ENCODE measurements around the gene HTR1D.
"Not testable (repeated sequence)": the region's sequence is repeated elsewhere in the genome, so short reads cannot be mapped to it uniquely, and the experiment has no call there.

The HTR1D gene

DNA sequence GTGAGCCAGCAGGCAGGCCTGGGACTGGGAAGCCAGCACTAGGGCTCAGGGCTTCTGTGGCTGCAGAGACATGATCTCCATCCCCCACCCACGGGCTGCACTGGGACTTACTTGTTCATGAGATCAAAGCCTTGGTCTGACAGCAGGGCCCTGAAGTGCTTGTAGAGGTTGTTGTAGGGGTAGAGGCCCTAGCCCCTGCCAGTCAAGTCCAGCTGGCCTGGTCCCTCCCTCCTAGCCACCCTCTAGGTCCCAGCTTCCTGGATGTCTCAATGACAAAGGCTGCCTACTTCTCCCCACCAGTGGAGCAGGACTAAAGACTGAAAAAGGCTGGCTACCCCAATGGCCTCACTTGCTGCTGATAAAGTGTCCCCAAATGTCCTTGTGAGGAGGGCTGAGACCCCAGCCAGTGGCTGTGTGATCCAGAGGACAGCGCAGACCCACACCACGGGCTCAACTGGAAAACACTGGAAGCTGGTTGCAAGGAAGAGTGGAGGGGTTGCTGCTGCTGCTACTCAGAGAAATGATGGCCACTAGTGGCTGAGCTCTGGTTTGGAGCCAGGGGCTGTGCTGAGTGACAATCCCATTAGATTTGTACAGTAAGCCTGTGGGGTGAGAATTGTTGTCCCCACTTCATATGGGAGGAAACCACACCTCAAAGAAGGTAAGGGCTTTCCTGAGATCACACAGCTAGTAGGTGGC, 1.4 kb downstream of the HTR1D start:
- DNase-seq: no peak

DNA sequence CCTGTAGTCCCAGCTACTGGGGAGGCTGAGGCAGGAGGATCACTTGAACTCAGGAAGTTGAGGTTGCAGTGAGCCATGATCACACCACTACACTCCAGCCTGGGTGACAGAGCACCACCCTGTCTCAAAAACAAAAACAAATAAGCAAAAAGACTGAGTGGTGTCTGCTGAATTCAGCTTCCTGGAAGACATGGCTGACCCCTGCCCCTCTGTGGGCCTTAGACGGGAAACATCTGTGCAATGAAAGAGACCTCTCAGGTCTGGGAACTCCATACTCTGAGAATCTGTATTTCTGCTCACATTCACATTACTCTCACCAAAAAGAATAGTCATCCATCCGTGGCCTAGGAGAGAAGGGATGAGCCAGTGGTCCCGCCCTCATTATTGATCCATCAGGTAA, 2.0 kb downstream of the HTR1D start:
- no peak for DNase-seq

GRCh38 chr1:23214640-23215039, 2.7 kb downstream of the HTR1D start:
- no peak for DNase-seq

GRCh38 chr1:23211955-23212354, 5.3 kb downstream of the HTR1D start:
- DNase-seq: no peak

GRCh38 chr1:23210963-23211362, 6.3 kb downstream of the HTR1D start:
- no peak for DNase-seq

DNA sequence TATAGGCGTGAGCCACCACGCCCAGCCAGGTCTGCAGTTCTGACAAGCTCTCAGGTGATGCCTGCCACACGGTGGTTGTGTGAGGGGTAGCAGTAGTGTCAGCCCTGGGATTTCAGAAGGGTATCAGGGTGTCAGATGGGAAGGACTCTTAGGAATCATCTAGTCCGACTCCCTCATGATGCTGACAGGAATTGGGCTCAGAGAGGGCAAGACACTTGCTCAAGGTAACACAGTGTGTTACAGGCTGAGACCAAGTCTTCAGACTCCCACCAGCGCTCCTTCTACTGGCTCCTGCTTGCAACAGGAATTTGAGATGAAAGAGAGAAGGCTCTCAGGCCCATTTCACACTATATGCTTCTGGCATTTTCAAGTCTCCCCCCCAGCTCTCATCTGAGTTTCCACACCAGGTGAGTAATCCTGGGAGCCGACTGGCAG, 6.9 kb downstream of the HTR1D start:
- no peak for DNase-seq

DNA sequence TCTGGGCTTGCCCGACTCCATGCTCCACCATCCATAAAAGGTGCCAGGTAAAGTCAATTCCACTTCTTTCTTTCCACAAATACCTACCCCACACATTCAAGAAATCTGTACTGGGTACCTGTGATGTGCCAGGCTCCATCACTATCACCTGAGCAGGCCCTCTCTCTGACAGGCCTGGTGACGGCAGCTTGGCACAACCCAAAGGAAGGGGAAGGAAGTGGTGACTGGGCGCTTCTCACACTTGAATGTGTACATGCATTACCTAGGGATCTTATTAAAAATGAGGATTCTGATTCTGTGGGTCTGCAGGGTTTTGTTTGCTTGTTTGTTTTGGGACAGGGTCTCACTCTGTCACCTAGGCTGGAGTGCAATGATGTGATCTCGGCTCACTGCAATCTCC, 7.5 kb downstream of the HTR1D start:
- no peak for DNase-seq

GRCh38 chr1:23208527-23208926, 8.8 kb downstream of the HTR1D start:
- no peak for DNase-seq

- not testable (repeated sequence) for DNase-seq
These were observed 9.6 kb downstream of the HTR1D start for GRCh38 chr1:23207733-23208132.

DNA sequence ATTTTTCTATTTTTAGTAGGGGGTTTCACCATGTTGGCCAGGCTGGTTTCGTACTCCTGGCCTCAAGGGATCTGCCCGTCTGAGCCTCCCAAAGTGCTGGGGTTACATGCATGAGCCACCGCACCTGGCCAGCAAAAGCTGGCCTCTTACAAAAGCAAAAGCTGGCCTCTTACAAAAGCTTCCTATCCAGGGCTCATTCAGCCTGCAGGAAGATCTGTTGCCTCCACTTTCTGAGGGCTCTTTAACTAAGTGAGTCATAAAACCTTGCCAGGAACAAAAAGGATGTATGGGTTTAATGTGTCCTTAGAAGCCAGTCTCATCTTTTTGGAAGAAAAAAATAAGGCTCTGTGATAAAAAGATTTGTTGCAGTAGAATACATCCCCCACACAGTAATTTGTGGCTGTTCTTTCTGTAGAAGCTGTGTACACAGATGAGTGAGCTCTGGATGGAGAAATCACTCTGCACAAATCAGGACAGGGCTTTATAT, 15.0 kb downstream of the HTR1D start:
- DNase-seq: no peak

DNA sequence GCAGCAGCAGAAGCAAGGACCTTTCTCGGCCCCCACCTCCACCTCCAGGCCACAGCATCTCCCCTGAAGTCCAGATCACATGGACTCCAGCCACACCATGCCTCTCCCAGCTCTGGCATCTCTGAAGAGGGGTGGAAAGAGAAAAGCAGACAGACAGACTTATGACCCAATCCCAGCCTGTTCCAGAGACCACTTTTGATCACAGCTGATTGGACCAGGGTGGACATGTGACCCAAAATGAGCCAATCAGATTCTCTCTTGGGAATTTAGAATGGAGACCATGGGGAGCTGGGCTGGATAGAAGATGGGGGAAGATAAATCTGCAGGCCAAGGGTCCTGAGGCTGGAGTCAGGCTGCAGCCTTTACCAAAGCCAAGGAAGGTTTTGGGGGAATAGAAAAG, 16.4 kb downstream of the HTR1D start:
- no peak for DNase-seq

- no peak for DNase-seq
These were observed 18.9 kb downstream of the HTR1D start for GRCh38 chr1:23198373-23198772.

DNA sequence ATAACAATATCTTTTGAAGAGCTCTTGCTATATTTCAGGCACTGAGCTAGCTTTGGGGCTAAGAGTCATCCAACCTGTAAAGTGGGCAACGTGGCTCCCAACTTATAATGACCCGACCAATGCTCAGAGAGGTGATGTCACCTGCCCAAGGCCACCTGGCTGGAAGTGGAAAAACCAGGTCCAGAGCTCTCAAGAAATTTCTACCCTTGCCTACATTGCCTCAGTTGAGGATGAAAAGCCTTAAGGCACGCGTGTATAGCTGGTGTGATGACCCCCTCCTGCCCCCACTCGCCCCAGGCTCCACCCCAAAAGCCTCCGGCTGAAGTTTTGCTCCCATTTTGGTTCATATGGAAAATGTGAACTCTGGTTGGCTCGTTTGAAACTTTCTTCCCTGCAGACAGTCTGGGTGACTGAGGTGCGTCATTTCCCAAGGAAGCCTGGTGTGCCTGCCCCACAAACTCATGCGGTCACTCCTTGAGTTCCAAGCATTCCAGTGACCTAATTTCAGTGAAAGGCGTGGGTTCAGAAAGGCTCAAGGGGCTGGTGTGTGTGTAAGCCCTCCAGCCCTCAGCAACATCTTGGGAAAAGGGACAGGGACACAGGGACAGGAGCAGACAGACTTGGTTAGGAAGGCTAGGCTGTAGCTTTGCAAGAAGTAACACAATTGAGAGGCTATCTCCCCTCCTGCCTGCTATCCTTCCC, 20.5 kb downstream of the HTR1D start:
- no peak for DNase-seq

- no peak for DNase-seq
These were observed 22.9 kb downstream of the HTR1D start for GRCh38 chr1:23194119-23194984.

- DNase-seq: no peak
These were observed 23.7 kb downstream of the HTR1D start for GRCh38 chr1:23193391-23194118.

- no peak for DNase-seq
These were observed 26.1 kb downstream of the HTR1D start for GRCh38 chr1:23191199-23191598.

- DNase-seq: not testable (repeated sequence)
These were observed 28.3 kb downstream of the HTR1D start for GRCh38 chr1:23188936-23189452.

DNA sequence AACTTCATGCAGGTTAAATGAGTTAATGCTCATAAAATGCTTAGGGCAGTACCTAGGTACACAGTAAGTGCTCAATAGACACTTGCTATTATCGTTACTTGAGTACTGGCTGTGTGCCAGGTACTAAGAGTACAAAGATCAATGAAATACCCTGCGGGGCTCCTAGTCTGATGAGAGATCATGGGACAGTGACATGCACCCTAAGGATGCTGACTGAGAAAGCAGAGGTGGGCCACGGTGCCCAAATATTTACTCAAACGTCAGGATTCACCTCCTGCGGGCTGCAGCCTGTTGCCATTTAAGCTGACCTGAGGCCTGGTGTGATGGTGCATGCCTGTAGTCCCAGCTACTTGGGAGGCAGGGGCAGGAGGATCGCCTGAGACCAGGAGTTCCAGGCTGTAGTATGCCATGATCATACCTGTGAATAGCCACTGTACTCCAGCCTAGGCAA, 28.8 kb downstream of the HTR1D start:
- DNase-seq: no peak

GRCh38 chr1:23187637-23188036, 29.7 kb downstream of the HTR1D start:
- DNase-seq: no peak

- DNase-seq: no peak
These were observed 31.9 kb downstream of the HTR1D start for GRCh38 chr1:23185381-23185780.

- DNase-seq: peak; percentile 56
These were observed 32.9 kb downstream of the HTR1D start for GRCh38 chr1:23184212-23184934.

DNA sequence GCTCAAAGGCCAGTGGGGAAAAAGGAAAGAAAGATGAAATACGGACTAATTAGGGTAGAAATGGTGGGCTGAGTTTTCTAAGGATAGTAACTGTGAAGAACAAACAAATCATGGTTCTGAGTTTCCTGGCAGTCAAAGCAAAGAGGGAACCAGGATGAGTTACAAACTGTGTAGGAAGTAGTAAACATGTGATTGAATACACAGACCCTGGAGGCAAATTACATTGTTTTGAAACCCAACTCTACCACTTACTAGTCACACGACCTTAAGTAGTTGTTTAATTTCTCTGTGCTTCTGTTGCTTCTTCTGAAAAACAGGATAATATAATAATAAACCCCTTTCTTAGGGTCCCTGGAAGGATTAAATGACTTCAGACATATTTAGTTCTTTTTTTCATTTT, 37.4 kb downstream of the HTR1D start:
- DNase-seq: no peak

Data from CD4-positive, alpha-beta T cell treated with Interleukin-6 for 4 hours (primary cell).